DND-41 (cell line): ENCODE measurements around the gene JAGN1.
"Not testable (repeated sequence)": the region's sequence is repeated elsewhere in the genome, so short reads cannot be mapped to it uniquely, and the experiment has no call there.

ENCODE experiments used
- ATAC-seq: fragments of 200-7000 bp; cut with Tn5 transposase; 3 replicates; pipeline ENCODE4 v1.9.1; 2021; ENCODE audit warnings: low read depth; ENCODE audit not compliant: insufficient read depth
- DNase-seq: peaks from one replicate; pipeline ENCODE4 v3.0.0-alpha.2; 2020
- H2AFZ ChIP-seq: 2 replicates; pipeline ENCODE4 v1.6.0; 2012; ENCODE audit warnings: low read depth, low read length
- H3K27ac ChIP-seq: 2 replicates; pipeline ENCODE4 v1.5.1; 2012; ENCODE audit warnings: low read length, inconsistent platforms
- H3K27me3 ChIP-seq: fragments of 200-600 bp; sonication (generic); 2 replicates; pipeline ENCODE4 v1.6.0; 2012; ENCODE audit warnings: low read length, mild to moderate bottlenecking, inconsistent platforms; ENCODE audit not compliant: insufficient read depth, poor library complexity
- H3K36me3 ChIP-seq: 2 replicates; pipeline ENCODE4 v1.5.1; 2012; ENCODE audit warnings: low read length, inconsistent platforms; ENCODE audit not compliant: insufficient read depth
- H3K4me1 ChIP-seq: 2 replicates; pipeline ENCODE4 v1.5.1; 2012; ENCODE audit warnings: mild to moderate bottlenecking, low read length; ENCODE audit not compliant: insufficient read depth
- H3K4me2 ChIP-seq: 2 replicates; pipeline ENCODE4 v1.6.0; 2012; ENCODE audit warnings: mild to moderate bottlenecking, moderate library complexity, low read length, inconsistent platforms; ENCODE audit not compliant: insufficient read depth
- H3K4me3 ChIP-seq, 2 experiments: fragments of 200-600 bp in 1 of 2; shearing (Covaris generic) in 1 of 2; 2 replicates each; pipeline ENCODE4 v1.5.1; 2012 to 2016; ENCODE audit warnings: inconsistent platforms in 2 of 2, low read length in 2 of 2, mild to moderate bottlenecking in 2 of 2, low read depth in 1 of 2, moderate library complexity in 1 of 2
- H3K79me2 ChIP-seq: 2 replicates; pipeline ENCODE4 v1.6.0; 2012; ENCODE audit warnings: low read length, inconsistent platforms; ENCODE audit not compliant: insufficient read depth
- H3K9ac ChIP-seq: 2 replicates; pipeline ENCODE4 v1.6.0; 2012; ENCODE audit warnings: low read depth, mild to moderate bottlenecking, inconsistent platforms, low read length, moderate library complexity
- H3K9me3 ChIP-seq: 2 replicates; pipeline ENCODE4 v1.5.1; 2012; ENCODE audit warnings: low read length, moderate library complexity, mild to moderate bottlenecking, inconsistent platforms; ENCODE audit not compliant: insufficient read depth, severe bottlenecking
- H4K20me1 ChIP-seq: 2 replicates; pipeline ENCODE4 v1.6.0; 2012; ENCODE audit warnings: low read length; ENCODE audit not compliant: insufficient read depth
- CTCF ChIP-seq: IDR thresholded peaks from 2 replicates; pipeline ENCODE4 v1.5.1; 2012; ENCODE audit warnings: borderline replicate concordance, low read length, moderate library complexity, mild to moderate bottlenecking; ENCODE audit not compliant: poor library complexity, severe bottlenecking; ENCODE audit errors: extremely low read depth
- EZH2 ChIP-seq: IDR thresholded peaks from 3 replicates; pipeline ENCODE4 v1.6.1; 2012; ENCODE audit warnings: borderline replicate concordance, low read depth, mild to moderate bottlenecking, moderate library complexity, low read length, inconsistent platforms; ENCODE audit not compliant: severe bottlenecking

Gene JAGN1

GRCh38 chr3:9897408-9898372 lies 7.3 kb downstream of the JAGN1 start:
- Histone ChIP-seq H3K36me3 (peaks cover 13% of the 10 kb centered on the region), H3K4me1 (peaks cover 22% of the 10 kb centered on the region), H3K4me3 (no peak overlapping the region), H3K27ac (no peak overlapping the region), H3K27me3 (no peaks in the 10 kb centered on the region), H3K4me2 (no peak overlapping the region), H3K9me3 (no peaks in the 10 kb centered on the region), H3K9ac (no peak overlapping the region), H4K20me1 (peaks cover 11% of the 10 kb centered on the region; the same call in 1 of the 2 replicates), H2AFZ (no peak overlapping the region), H3K79me2 (peaks cover 8% of the 10 kb centered on the region)
- TF ChIP-seq EZH2, result no peak
- no peak for TF ChIP-seq CTCF
- no peak for DNase-seq
- no peak for ATAC-seq

GRCh38 chr3:9898467-9899241 lies 8.2 kb downstream of the JAGN1 start:
- H3K4me1 ChIP-seq, result peaks cover 26% of the 10 kb centered on the region
- no peaks in the 10 kb centered on the region for H3K27me3 ChIP-seq
- no peak overlapping the region for H3K4me3 ChIP-seq
- no peaks in the 10 kb centered on the region; the same call in 1 of the 2 replicates for H3K79me2 ChIP-seq
- H4K20me1 ChIP-seq, result peaks cover 2% of the 10 kb centered on the region; the same call in 1 of the 2 replicates
- H3K9ac ChIP-seq, result no peak overlapping the region
- H3K36me3 ChIP-seq, result peaks cover 3% of the 10 kb centered on the region; the same call in 1 of the 2 replicates
- TF ChIP-seq EZH2 (no peak), CTCF (no peak)
- H3K9me3 ChIP-seq, result no peaks in the 10 kb centered on the region
- DNase-seq (no peak), ATAC-seq (no peak)
- H3K27ac ChIP-seq, result no peak overlapping the region
- H2AFZ ChIP-seq, result no peak overlapping the region
- no peak overlapping the region for H3K4me2 ChIP-seq

- H3K9me3 ChIP-seq, result no peaks in the 10 kb centered on the region
- ATAC-seq, result no peak
- no peak overlapping the region for H3K4me3 ChIP-seq
- DNase-seq, result no peak
- no peak overlapping the region for H3K4me2 ChIP-seq
- no peak overlapping the region for H3K9ac ChIP-seq
- H2AFZ ChIP-seq, result no peak overlapping the region
- H3K36me3 ChIP-seq, result no peaks in the 10 kb centered on the region
- no peaks in the 10 kb centered on the region for H4K20me1 ChIP-seq
- H3K27ac ChIP-seq, result no peak overlapping the region
- no peaks in the 10 kb centered on the region; the same call in 1 of the 2 replicates for H3K79me2 ChIP-seq
- no peaks in the 10 kb centered on the region for H3K27me3 ChIP-seq
- TF ChIP-seq EZH2 (no peak), CTCF (no peak)
- H3K4me1 ChIP-seq, result peaks cover 27% of the 10 kb centered on the region
Measured at GRCh38 chr3:9899289-9899791, 8.9 kb downstream of the JAGN1 start.

- H3K4me2 ChIP-seq, ATAC-seq, H3K79me2 ChIP-seq, H4K20me1 ChIP-seq, H2AFZ ChIP-seq, H3K9ac ChIP-seq, H3K27me3 ChIP-seq, H3K9me3 ChIP-seq, DNase-seq, H3K36me3 ChIP-seq, H3K4me3 ChIP-seq, H3K27ac ChIP-seq: not testable (repeated sequence)
- peaks cover 27% of the 10 kb centered on the region for H3K4me1 ChIP-seq
Measured at GRCh38 chr3:9900965-9901415, 10.6 kb downstream of the JAGN1 start.
